Endodermal cell (in vitro differentiated cells): ENCODE results near the gene C2orf81. TPM values are rescaled to one million over a fixed set of nuclear protein-coding genes. Genes with fewer than 3 reads are reported as not detected.

Experiments used
- DNase-seq: peaks from one replicate; pipeline ENCODE4 v3.0.0-alpha.2; 2017
- H3K27ac ChIP-seq: 2 replicates; pipeline ENCODE4 v1.5.1; 2013; ENCODE audit warnings: mild to moderate bottlenecking, low read depth, low read length, moderate library complexity
- H3K27me3 ChIP-seq: 2 replicates; pipeline ENCODE4 v1.6.1; 2013; ENCODE audit warnings: mild to moderate bottlenecking, low read length, moderate library complexity; ENCODE audit not compliant: insufficient read depth, control insufficient read depth, poor library complexity, severe bottlenecking
- H3K36me3 ChIP-seq: 2 replicates; pipeline ENCODE4 v1.7.0; 2013; ENCODE audit warnings: mild to moderate bottlenecking, low read length, moderate library complexity; ENCODE audit not compliant: control insufficient read depth, insufficient read depth
- H3K4me1 ChIP-seq: one replicate; pipeline ENCODE4 v1.7.0; 2013; ENCODE audit warnings: low read length; ENCODE audit not compliant: control insufficient read depth, insufficient read depth
- H3K4me3 ChIP-seq: 2 replicates; pipeline ENCODE4 v1.5.1; 2013; ENCODE audit warnings: mild to moderate bottlenecking, low read length, moderate library complexity
- H3K9ac ChIP-seq: 2 replicates; pipeline ENCODE4 v1.6.1; 2013; ENCODE audit warnings: mild to moderate bottlenecking, low read length, moderate library complexity; ENCODE audit not compliant: poor library complexity, severe bottlenecking; ENCODE audit errors: extremely low read depth
- H3K9me3 ChIP-seq: 2 replicates; pipeline ENCODE4 v1.6.1; 2013; ENCODE audit warnings: mild to moderate bottlenecking, low read length, moderate library complexity; ENCODE audit not compliant: control insufficient read depth
- H3K27ac Mint-ChIP-seq: 2 replicates; pipeline ENCODE4 v1.8.0; 2020; ENCODE audit warnings: mixed read lengths
- H3K27me3 Mint-ChIP-seq: 2 replicates; pipeline ENCODE4 v1.8.0; 2021; ENCODE audit warnings: mild to moderate bottlenecking, mixed read lengths; ENCODE audit not compliant: insufficient read depth
- H3K36me3 Mint-ChIP-seq: 2 replicates; pipeline ENCODE4 v1.8.0; 2020; ENCODE audit warnings: low read depth, mixed read lengths
- H3K4me1 Mint-ChIP-seq: 2 replicates; pipeline ENCODE4 v1.8.0; 2020; ENCODE audit warnings: mixed read lengths
- H3K4me3 Mint-ChIP-seq: 2 replicates; pipeline ENCODE4 v1.8.0; 2020; ENCODE audit warnings: mild to moderate bottlenecking, moderate library complexity, mixed read lengths
- H3K9me3 Mint-ChIP-seq: 2 replicates; pipeline ENCODE4 v1.8.0; 2020; ENCODE audit warnings: mild to moderate bottlenecking, mixed read lengths
- WGBS, 2 experiments: methylation state at CpG; one replicate each; pipeline versions ENCODE4 v1.1.5 to v1.1.7; 2013; ENCODE audit warnings: missing lambda C conversion rate in 2 of 2, mixed read lengths in 1 of 2; ENCODE audit not compliant: insufficient coverage in 1 of 2, insufficient read length in 1 of 2; 5-methylcytosine and 5-hydroxymethylcytosine counted together
- total RNA-seq, 2 donors: library from RNA; stranded (reverse); fragmentation: NEBNext Ultra II Directional in 1 of 2; extraction: Animal tissue kit (Norgen Biotek cat#: 25700) in 1 of 2; gene quantifications; 2 replicates in 1 of 2; 3 replicates in 1 of 2; pipeline ENCODE4 v1.2.1, GENCODE V29; 2021
- TF ChIP-seq, protein P1 (sequence below): fragments of 200-600 bp; sonication (generic); conservative IDR thresholded peaks from 2 replicates; pipeline ENCODE4 v1.5.0; 2021; ENCODE audit warnings: antibody characterized with exemption, mild to moderate bottlenecking

Gene C2orf81
- total RNA-seq, 2 donors from 2014 or later, result 3.8 to 4.8 TPM

DNA sequence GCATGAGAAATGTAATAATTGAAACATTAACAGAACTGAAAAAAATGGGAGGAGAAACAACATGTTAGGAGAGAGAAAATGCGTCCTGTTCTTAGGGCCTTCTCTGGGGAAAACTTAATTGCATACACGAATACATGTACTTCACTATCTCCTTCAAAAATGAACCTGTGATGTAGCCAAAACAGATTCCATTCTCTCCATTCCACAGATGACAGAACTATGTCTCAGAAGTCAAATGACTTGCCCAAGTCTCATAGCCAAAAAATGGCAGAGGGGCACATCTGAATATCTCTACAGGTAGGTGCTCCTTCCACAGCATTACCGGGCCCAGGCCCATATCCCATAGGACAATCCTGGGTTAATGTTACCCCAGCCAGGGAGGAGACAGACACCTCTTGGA, 37.4 kb downstream of the C2orf81 start:
- H3K27ac Mint-ChIP-seq, result no peak overlapping the region
- no peak overlapping the region for H3K27ac ChIP-seq

DNA sequence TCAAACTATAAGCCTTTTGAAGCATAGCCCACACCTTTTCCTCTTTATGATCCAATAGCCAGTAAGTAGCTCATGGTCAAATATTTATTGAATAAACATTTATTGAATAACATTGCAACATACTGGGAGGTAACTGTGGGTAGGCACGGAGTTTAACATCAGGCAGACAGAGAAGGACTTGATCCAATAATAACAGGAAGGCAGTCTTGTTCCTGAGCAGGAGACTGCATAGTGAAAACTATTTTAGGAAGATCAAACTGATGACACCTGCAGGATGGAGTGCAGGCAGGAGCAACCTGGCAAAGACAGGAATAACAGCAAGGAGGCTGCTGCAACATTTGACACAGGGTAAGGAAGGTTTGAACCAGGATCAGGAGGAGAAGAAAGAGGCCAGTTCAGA, 38.2 kb downstream of the C2orf81 start:
- peaks cover 25% of the 10 kb centered on the region for H3K36me3 ChIP-seq
- Mint-ChIP-seq H3K27me3 (no peaks in the 10 kb centered on the region), H3K4me1 (peaks cover 30% of the 10 kb centered on the region), H3K27ac (no peak overlapping the region), H3K9me3 (no peaks in the 10 kb centered on the region), H3K36me3 (peaks cover 9% of the 10 kb centered on the region), H3K4me3 (no peak overlapping the region)
- no peak for DNase-seq
- H3K27me3 ChIP-seq, result no peaks in the 10 kb centered on the region
- H3K9me3 ChIP-seq, result no peaks in the 10 kb centered on the region
- H3K4me3 ChIP-seq, result no peak overlapping the region
- peaks cover 6% of the 10 kb centered on the region for H3K4me1 ChIP-seq
- H3K9ac ChIP-seq, result no peak overlapping the region
- H3K27ac ChIP-seq, result no peak overlapping the region
- TF ChIP-seq, protein P1, sequence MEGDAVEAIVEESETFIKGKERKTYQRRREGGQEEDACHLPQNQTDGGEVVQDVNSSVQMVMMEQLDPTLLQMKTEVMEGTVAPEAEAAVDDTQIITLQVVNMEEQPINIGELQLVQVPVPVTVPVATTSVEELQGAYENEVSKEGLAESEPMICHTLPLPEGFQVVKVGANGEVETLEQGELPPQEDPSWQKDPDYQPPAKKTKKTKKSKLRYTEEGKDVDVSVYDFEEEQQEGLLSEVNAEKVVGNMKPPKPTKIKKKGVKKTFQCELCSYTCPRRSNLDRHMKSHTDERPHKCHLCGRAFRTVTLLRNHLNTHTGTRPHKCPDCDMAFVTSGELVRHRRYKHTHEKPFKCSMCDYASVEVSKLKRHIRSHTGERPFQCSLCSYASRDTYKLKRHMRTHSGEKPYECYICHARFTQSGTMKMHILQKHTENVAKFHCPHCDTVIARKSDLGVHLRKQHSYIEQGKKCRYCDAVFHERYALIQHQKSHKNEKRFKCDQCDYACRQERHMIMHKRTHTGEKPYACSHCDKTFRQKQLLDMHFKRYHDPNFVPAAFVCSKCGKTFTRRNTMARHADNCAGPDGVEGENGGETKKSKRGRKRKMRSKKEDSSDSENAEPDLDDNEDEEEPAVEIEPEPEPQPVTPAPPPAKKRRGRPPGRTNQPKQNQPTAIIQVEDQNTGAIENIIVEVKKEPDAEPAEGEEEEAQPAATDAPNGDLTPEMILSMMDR, result no peak
- 97% methylated on average over 1 of the region's 1 CpG; no CpG with 5 or more reads in 1 of the 2 experiments for WGBS, 2 experiments

More for the DNA sequence above, 37.4 kb downstream of the C2orf81 start:
- Mint-ChIP-seq H3K36me3 (peaks cover 9% of the 10 kb centered on the region), H3K9me3 (no peaks in the 10 kb centered on the region), H3K27me3 (no peaks in the 10 kb centered on the region), H3K4me3 (no peak overlapping the region), H3K4me1 (peaks cover 23% of the 10 kb centered on the region)
- Histone ChIP-seq H3K9me3 (no peaks in the 10 kb centered on the region), H3K4me3 (no peak overlapping the region), H3K36me3 (peaks cover 28% of the 10 kb centered on the region), H3K4me1 (peaks cover 6% of the 10 kb centered on the region), H3K9ac (no peak overlapping the region), H3K27me3 (no peaks in the 10 kb centered on the region)
- no peak for DNase-seq
- TF ChIP-seq, protein P1, result no peak
- 94 to 100% methylated on average over 1 to 3 of the region's 3 CpGs for WGBS, 2 experiments

DNA sequence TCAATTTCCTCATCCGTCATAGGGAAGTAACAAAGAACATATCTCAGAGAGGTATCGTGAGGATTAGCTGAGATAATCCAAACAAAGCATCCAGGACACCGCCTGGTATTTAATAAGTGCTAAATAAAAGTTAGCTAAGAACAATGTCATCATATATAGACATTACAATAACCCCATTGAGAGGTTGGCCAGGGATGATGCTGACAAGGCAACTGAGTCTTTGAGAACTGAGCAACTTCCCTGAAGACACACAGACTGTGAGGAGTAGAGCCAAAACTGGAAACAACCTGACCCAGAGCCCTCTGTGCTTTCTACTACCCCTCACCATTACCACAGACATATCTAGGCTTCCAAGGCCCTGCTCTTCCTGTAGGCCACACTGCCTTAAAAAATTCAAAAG, 39.7 kb downstream of the C2orf81 start:
- no peak for DNase-seq
- TF ChIP-seq, protein P1, result no peak
- Mint-ChIP-seq H3K27ac (no peak overlapping the region), H3K36me3 (peaks cover 18% of the 10 kb centered on the region), H3K4me3 (no peak overlapping the region), H3K4me1 (peaks cover 32% of the 10 kb centered on the region), H3K27me3 (no peaks in the 10 kb centered on the region), H3K9me3 (no peaks in the 10 kb centered on the region)
- H3K9ac ChIP-seq, result no peak overlapping the region
- no peaks in the 10 kb centered on the region for H3K9me3 ChIP-seq
- H3K4me1 ChIP-seq, result peaks cover 6% of the 10 kb centered on the region
- 93% methylated on average over 3 of the region's 3 CpGs; no CpG with 5 or more reads in 1 of the 2 experiments for WGBS, 2 experiments
- no peaks in the 10 kb centered on the region for H3K27me3 ChIP-seq
- H3K27ac ChIP-seq, result no peak overlapping the region
- no peak overlapping the region for H3K4me3 ChIP-seq
- peaks cover 37% of the 10 kb centered on the region for H3K36me3 ChIP-seq
